ENCODE measurements around the gene ADH1A.
"Not testable (repeated sequence)": the region's sequence is repeated elsewhere in the genome, so short reads cannot be mapped to it uniquely, and the experiment has no call there.

ADH1A gene

DNA sequence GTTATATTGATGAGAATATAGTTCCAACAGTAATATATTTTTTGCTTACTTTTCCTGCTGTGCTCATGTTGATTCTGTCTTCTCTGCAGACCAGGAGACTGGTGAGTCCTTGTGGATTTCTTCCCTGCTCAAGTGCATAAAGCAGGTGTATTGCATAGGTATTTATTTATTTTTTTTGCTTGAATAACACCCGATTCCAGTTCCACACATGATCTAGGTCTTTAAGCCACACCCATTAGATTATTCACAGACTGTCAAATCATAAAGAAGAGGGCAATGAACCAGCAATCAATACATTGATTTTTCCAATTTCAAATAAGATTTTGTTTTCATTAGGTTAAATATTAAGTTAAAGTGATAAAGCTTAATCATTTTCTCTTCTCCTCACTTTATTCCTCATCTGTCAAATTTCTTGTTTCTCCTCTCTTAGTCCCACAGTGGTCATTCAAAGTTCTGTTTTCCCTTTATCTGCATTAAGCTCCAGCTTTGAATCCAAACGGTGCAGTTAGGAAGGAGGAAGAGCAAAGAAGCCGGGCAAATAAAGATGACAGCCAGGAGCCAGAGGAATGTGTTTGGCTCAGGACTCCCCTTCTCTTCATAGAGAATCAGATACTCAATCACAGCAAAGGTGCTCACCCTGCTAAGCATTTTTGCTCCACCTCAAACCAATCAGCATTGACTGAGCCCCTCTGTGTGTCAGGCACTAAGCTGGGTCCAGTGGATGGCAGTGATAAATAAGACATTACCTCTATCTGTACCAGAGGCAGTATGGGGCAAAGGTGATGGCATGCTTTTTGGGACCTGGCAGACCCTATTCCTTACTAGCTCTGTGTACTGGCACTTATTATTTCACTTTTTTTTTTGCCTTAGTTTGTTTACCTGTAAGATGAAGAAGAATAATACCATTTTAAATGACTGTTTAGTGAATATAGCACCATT, at the start of gene ADH1A:
Gene ADH1A (minus strand): TSS at position 138 of the 939 bp plus-strand sequence. CDS start 71 bp downstream, at position 67.
- no peaks in the 10 kb centered on the region for H3K36me3 Mint-ChIP-seq (ENCODE audit: low read depth)
- no peak within 1 kb of the TSS for H3K4me3 Mint-ChIP-seq
- H3K27ac Mint-ChIP-seq = no peak within 1 kb of the TSS
- peaks cover 13% of the 10 kb centered on the region for H3K9me3 Mint-ChIP-seq
- DNase-seq = no peak
- peaks cover 8% of the 10 kb centered on the region for H3K27me3 Mint-ChIP-seq
- no peaks in the 10 kb centered on the region for H3K4me1 Mint-ChIP-seq (ENCODE audit: low read depth)

DNA sequence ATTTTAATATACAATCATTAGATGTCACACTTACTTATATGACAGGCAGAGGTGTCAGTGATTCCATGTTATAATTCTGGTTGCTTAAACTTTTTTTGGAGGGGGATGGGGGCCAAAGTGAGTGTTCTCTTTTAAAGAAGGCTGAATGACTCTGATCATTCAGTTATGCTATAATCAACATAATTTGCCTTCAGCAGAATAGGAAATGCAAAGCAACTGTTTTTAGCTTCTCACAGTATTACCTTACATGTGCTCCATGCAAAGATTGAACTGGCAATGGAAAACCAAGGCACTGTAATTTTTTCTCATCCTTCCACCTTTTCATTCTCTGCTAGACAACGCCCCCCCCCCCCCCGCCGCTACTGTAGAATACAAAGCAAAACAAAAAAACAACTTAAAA, 48.4 kb upstream of the ADH1A start:
- H3K9me3 Mint-ChIP-seq = no peaks in the 10 kb centered on the region
- no peak for DNase-seq
- H3K4me1 Mint-ChIP-seq (ENCODE audit: low read depth) = no peaks in the 10 kb centered on the region
- H3K4me3 Mint-ChIP-seq = no peak overlapping the region
- H3K27me3 Mint-ChIP-seq = peaks cover 8% of the 10 kb centered on the region
- no peak overlapping the region for H3K27ac Mint-ChIP-seq
- no peaks in the 10 kb centered on the region for H3K36me3 Mint-ChIP-seq (ENCODE audit: low read depth)

DNA sequence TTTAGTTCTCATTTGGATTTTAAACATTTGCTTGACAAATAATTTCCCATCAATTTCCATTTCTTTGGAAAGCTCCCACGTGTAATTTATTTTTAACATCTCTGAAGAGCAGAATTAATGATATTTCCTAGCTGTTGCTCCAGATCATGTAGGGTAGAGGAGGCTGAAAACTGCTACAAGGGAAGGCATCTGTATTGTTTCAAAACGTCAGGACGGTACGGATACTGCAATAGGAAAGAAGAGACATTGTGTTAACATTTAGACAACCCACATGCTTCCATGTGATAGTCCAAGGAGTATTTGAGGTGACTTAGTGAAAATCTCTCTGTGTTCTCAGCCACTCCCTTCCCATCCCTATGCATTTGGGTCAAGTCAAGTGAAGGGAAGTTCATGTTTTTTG, 45.8 kb upstream of the ADH1A start:
- H3K27ac Mint-ChIP-seq = no peak overlapping the region

DNA sequence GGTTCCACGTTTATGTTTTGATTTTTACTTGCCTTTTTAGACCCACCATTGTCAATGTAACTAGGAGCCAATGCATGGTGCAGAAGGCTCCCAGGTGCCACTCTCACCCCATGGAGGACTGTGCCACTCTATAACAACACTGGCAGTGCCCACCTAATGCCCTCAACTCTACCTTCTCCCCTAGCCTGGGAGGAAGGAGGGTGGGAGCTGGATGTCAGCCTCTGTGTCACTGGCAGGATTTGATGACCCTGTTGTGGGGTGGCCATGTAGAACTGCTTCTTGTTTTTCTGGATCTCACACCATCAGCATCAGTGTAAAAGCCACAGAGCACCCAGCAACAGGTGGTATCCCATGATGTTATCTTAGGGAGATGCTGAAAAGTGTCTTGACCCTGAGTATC, 44.1 kb upstream of the ADH1A start:
- DNase-seq = no peak
- no peaks in the 10 kb centered on the region for H3K9me3 Mint-ChIP-seq
- no peaks in the 10 kb centered on the region for H3K4me1 Mint-ChIP-seq (ENCODE audit: low read depth)
- no peak overlapping the region for H3K4me3 Mint-ChIP-seq
- no peaks in the 10 kb centered on the region for H3K36me3 Mint-ChIP-seq (ENCODE audit: low read depth)
- peaks cover 10% of the 10 kb centered on the region for H3K27me3 Mint-ChIP-seq
- no peak overlapping the region for H3K27ac Mint-ChIP-seq

More for the DNA sequence above, 45.8 kb upstream of the ADH1A start:
- H3K4me3 Mint-ChIP-seq = no peak overlapping the region
- H3K36me3 Mint-ChIP-seq (ENCODE audit: low read depth) = no peaks in the 10 kb centered on the region
- no peak for DNase-seq
- H3K4me1 Mint-ChIP-seq (ENCODE audit: low read depth) = no peaks in the 10 kb centered on the region
- H3K27me3 Mint-ChIP-seq = peaks cover 10% of the 10 kb centered on the region
- H3K9me3 Mint-ChIP-seq = no peaks in the 10 kb centered on the region

DNA sequence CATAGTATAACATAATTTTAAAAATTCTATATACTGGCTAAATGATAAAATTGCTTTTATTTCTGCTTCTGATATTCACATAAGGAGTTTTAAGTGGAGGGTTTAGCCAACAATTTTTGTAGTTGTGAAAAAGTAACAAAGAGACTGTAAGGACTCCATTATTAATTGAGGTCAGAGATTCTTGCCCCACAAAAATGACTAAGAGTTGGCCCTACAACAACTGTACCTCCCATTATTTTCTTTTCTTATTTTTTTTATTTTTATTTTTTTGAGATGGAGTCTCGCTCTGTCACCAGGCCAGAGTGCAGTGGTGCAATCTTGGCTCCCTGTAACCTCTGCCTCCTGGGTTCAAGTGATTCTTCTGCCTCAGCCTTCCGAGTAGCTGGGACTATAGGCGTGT, 39.9 kb upstream of the ADH1A start:
- DNase-seq = no peak
- Mint-ChIP-seq H3K9me3 (no peaks in the 10 kb centered on the region), H3K27me3 (peaks cover 2% of the 10 kb centered on the region), H3K36me3 (ENCODE audit: low read depth) (no peaks in the 10 kb centered on the region), H3K4me3 (no peak overlapping the region), H3K27ac (no peak overlapping the region), H3K4me1 (ENCODE audit: low read depth) (no peaks in the 10 kb centered on the region)

DNA sequence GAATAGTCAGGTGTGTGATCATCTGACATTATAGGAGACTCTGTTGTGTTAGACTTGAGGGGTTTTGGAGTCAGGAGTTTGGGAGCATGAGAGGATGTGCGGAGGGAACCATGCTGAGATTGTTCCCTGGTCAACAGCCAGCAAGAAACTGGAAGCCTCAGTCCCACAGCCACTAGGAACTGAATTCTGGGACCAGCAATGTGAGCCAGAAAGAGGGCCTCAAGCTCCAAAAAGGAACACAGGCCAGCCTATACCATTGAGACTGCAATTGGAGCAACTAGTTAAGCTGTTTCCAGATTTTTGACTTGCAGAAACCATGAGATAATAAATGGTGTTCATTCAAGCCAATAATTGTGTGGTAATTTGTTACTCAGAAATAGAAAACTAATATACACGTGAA, 39.1 kb upstream of the ADH1A start:
- H3K27ac Mint-ChIP-seq = no peak overlapping the region
- no peaks in the 10 kb centered on the region for H3K4me1 Mint-ChIP-seq (ENCODE audit: low read depth)
- no peak for DNase-seq
- no peaks in the 10 kb centered on the region for H3K9me3 Mint-ChIP-seq
- H3K36me3 Mint-ChIP-seq (ENCODE audit: low read depth) = no peaks in the 10 kb centered on the region
- H3K4me3 Mint-ChIP-seq = no peak overlapping the region
- peaks cover 2% of the 10 kb centered on the region for H3K27me3 Mint-ChIP-seq

DNA sequence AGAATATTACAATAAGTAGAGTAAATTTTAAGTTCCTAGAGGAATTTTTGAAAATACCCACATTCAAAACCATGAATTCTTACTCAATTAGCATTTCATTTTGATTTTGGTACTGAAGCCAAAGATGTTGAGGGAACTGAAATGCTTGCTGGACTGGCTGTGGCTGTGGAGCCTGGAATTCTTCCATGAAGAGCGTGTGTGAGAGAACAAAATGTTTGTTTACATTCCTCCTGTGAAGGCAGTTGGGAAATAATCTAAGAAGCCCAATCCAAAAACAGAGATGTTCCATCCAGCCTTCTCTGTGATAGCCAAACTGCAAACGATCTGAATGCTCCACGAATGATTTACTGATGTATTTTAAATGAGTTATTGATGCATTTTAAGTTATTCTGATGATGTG, 34.2 kb upstream of the ADH1A start:
- H3K9me3 Mint-ChIP-seq = no peaks in the 10 kb centered on the region
- H3K4me1 Mint-ChIP-seq (ENCODE audit: low read depth) = no peaks in the 10 kb centered on the region
- H3K27ac Mint-ChIP-seq = no peak overlapping the region
- peaks cover 2% of the 10 kb centered on the region for H3K27me3 Mint-ChIP-seq
- no peak for DNase-seq
- H3K4me3 Mint-ChIP-seq = no peak overlapping the region
- H3K36me3 Mint-ChIP-seq (ENCODE audit: low read depth) = no peaks in the 10 kb centered on the region

DNA sequence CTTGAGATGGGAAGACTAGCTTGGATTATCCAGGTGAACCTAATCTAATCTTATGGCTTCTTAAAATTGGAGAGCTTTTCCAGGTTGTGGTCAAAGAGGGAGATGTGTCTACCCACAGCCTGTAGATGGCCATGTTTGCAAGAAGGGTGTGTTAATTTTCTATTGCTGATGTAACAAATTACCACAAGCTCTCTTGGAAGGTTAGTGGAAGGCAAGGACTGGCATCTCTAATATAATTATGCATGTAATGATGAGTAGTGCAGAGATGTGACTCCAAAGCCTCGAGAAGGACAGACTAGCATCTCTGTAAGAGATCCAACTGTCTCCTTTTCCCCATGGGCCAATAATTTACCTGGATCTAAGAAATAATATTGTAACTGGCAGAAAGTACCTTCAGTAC, 33.6 kb upstream of the ADH1A start:
- H3K27me3 Mint-ChIP-seq = peaks cover 3% of the 10 kb centered on the region
- no peaks in the 10 kb centered on the region for H3K36me3 Mint-ChIP-seq (ENCODE audit: low read depth)
- DNase-seq = no peak
- no peaks in the 10 kb centered on the region for H3K9me3 Mint-ChIP-seq
- no peaks in the 10 kb centered on the region for H3K4me1 Mint-ChIP-seq (ENCODE audit: low read depth)
- H3K27ac Mint-ChIP-seq = no peak overlapping the region
- H3K4me3 Mint-ChIP-seq = no peak overlapping the region

DNA sequence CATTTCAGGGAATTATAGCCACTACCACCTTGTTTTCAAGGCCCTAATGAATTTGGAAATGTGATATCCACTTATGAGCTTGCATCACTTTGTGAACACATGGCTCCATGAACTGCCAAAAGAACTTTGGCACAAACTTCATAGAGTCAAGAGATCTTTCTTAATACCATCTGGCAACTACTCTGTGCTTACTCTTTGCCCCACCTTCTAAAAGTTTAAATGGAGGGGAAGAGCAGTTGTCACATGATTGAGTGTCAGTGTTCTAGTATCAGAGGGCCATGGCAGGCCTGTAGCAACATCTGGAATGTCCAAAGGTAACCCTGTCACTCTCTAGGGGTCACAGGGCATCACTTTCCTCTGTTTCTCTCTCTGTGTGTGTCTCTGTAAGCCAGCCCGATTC, 33.0 kb upstream of the ADH1A start:
- Mint-ChIP-seq H3K27ac (no peak overlapping the region), H3K4me1 (ENCODE audit: low read depth) (no peaks in the 10 kb centered on the region), H3K4me3 (no peak overlapping the region), H3K27me3 (peaks cover 3% of the 10 kb centered on the region), H3K9me3 (no peaks in the 10 kb centered on the region), H3K36me3 (ENCODE audit: low read depth) (no peaks in the 10 kb centered on the region)
- DNase-seq = no peak

DNA sequence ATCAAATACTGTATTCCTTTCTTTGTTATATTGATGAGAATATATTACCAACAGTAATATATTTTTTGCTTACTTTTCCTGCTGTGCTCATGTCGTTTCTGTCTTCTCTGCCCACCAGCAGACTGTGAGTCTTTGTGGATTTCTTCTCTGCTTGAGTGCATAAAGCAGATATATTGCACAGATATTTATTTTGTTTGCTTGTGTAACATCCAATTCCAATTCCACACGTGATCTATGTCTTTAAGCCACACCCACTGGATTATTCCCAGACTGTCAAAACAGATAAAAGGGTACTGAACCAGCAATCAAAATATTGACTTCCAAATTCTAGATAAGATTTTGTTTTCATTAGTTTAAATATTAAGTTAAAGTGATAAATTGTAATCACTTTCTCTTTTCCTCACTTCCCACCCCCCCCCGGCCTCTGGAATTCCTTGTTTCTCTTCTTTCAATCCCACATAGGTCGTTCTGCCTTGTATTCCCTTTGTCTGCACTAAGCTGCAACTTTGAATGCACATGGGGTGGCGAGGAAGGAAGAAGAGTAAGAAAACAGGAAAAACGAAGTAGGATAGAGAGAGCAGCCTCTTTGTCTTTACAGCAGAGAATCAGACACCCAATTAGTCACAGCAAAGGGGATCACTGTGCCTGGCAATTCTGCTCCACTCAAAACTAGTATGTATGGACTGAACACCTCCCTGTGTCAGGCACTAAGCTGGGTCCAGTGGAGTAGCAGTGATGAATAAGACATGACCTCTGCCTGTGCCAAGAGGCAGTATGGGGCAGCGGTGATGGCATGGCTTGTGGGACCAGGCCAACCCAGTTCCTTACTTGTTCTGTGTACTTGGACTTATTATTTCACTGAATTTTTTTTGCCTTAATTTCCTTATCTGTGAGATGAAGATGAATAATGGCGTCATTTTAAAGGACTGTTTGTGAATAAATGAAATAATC, 30.7 kb upstream of the ADH1A start, which contains the start of gene ADH1B:
Gene ADH1B (minus strand): TSS at position 161 of the 951 bp plus-strand sequence. CDS start 70 bp downstream, at position 91.
- no peak within 1 kb of the TSS for H3K27ac Mint-ChIP-seq
- H3K4me1 Mint-ChIP-seq (ENCODE audit: low read depth) = no peaks in the 10 kb centered on the region
- no peaks in the 10 kb centered on the region for H3K9me3 Mint-ChIP-seq
- peaks cover 3% of the 10 kb centered on the region for H3K27me3 Mint-ChIP-seq
- H3K4me3 Mint-ChIP-seq = no peak within 1 kb of the TSS
- H3K36me3 Mint-ChIP-seq (ENCODE audit: low read depth) = no peaks in the 10 kb centered on the region
- DNase-seq = no peak

DNA sequence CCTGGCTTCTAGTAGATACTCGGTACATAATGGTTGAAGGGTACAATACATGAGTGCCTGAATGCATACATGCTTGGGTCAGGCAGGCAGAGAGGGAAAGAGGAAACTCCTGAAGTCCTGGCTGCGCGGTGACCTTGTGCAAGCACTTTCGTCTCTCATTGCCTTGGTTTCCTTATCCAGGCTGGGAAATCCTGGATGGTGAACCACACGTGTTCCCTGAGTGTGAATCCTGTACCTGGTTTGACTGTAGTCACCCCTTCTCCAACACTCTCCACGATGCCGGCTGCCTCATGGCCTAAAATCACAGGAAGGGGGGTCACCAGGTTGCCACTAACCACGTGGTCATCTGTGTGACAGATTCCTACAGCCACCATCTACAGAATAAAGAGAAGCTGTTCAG, 27.0 kb upstream of the ADH1A start:
- H3K27me3 Mint-ChIP-seq; H3K9me3 Mint-ChIP-seq; DNase-seq; H3K4me3 Mint-ChIP-seq; H3K4me1 Mint-ChIP-seq (ENCODE audit: low read depth); H3K36me3 Mint-ChIP-seq (ENCODE audit: low read depth); H3K27ac Mint-ChIP-seq: not testable (repeated sequence)

DNA sequence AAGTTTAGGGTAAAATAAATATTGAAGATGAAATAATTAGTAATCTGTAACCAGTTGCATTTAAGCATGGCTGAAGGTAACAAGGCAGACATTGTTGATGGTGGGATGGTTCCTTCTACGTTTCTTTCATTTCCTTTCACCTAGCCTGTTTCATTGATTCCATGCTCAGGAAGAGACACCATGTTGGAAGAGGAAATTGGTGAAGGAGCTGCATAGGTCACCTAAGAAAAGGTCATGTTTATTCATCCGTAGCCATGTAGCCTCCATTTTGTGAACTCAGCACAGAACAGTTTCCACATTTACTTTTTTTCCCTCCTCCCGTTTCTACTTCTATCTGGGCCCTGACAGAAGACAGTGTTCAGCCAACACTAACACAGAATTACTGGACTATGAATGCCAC, 26.6 kb upstream of the ADH1A start:
- Mint-ChIP-seq H3K4me3 (no peak overlapping the region), H3K27ac (no peak overlapping the region), H3K36me3 (ENCODE audit: low read depth) (no peaks in the 10 kb centered on the region), H3K9me3 (no peaks in the 10 kb centered on the region), H3K4me1 (ENCODE audit: low read depth) (no peaks in the 10 kb centered on the region), H3K27me3 (peaks cover 3% of the 10 kb centered on the region)
- no peak for DNase-seq

DNA sequence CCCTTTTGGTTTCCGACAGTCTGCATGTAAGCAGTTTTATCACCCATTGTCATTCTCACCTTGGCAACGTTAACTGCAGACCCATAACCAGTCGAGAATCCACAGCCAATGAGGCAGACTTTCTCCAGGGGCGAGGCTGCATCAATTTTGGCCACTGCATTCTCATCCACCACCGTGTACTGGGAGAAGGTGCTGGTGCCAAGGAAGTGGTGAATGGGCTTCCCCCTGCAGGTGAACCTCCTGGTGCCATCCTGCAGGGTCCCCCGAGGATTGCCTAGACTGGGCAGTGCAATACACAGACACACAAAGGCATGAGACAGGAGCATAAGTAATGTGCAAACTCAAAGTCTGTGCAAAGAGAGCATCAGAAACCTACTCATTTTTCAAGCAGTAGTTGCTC, 25.1 kb upstream of the ADH1A start:
- H3K4me1 Mint-ChIP-seq (ENCODE audit: low read depth) = no peaks in the 10 kb centered on the region
- H3K9me3 Mint-ChIP-seq = no peaks in the 10 kb centered on the region
- H3K36me3 Mint-ChIP-seq (ENCODE audit: low read depth) = no peaks in the 10 kb centered on the region
- no peak for DNase-seq
- H3K27ac Mint-ChIP-seq = no peak overlapping the region
- peaks cover 3% of the 10 kb centered on the region for H3K27me3 Mint-ChIP-seq
- H3K4me3 Mint-ChIP-seq = no peak overlapping the region

DNA sequence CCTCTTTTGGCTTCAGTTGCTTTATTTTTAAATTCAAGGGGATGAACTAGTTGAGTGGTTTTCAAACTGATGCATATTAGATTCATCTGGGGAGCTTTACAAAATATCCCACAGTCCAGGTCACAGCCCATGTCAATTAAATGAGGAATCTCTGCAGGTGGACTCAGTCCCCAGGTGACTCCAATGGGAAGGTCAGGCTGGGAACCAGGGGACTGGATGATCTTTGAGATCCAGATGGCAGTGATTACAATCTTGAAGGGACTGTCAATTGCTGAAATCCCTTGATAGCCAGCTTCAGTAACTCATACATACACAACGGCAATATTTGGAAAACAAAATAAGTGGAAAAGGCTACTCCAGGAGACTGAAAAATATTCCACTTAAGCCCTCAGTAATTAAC, 23.4 kb upstream of the ADH1A start:
- H3K4me3 Mint-ChIP-seq = no peak overlapping the region
- no peaks in the 10 kb centered on the region for H3K36me3 Mint-ChIP-seq (ENCODE audit: low read depth)
- H3K27me3 Mint-ChIP-seq = peaks cover 5% of the 10 kb centered on the region
- DNase-seq = no peak
- H3K27ac Mint-ChIP-seq = no peak overlapping the region
- no peaks in the 10 kb centered on the region for H3K4me1 Mint-ChIP-seq (ENCODE audit: low read depth)
- H3K9me3 Mint-ChIP-seq = no peaks in the 10 kb centered on the region

DNA sequence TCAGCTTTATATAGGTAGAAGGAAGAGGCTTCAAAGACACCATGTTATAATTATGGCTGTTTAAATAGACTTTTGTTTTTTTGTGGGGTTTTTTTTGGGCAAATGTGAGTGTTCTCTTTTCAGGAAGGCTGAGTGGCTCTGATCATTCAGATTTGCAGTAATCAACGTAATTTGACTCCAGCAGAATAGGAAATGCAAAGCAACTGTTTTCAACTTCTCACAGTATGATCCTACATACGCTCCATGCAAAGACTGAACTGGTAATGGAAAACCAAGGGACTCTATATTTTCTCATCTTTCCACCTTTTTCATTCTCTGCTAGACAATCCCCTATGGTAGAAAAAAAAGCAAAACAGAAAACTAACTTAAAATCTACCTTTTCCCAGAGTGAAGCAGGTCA, 19.6 kb upstream of the ADH1A start:
- H3K4me3 Mint-ChIP-seq = no peak overlapping the region
- H3K36me3 Mint-ChIP-seq (ENCODE audit: low read depth) = no peaks in the 10 kb centered on the region
- no peak for DNase-seq
- peaks cover 21% of the 10 kb centered on the region for H3K27me3 Mint-ChIP-seq
- H3K9me3 Mint-ChIP-seq = no peaks in the 10 kb centered on the region
- H3K27ac Mint-ChIP-seq = no peak overlapping the region
- no peaks in the 10 kb centered on the region for H3K4me1 Mint-ChIP-seq (ENCODE audit: low read depth)

All from activated T-cell treated with anti-CD3 and anti-CD28 coated beads, Interleukin-2, amount 50 U/mL, for 24 hours (primary cell).